KMS-11 (cell line): ENCODE results near the gene DNAH17.

Experiments
- H2AFZ ChIP-seq: fragments of 200-600 bp; sonication (generic); 2 replicates; pipeline ENCODE4 v1.6.1; 2016; ENCODE audit warnings: antibody characterized with exemption, mixed run types, low read depth
- H3K27ac ChIP-seq: fragments of 200-600 bp; sonication (generic); 2 replicates; pipeline ENCODE4 v1.6.1; 2016; ENCODE audit warnings: mild to moderate bottlenecking, mixed run types
- H3K27me3 ChIP-seq: fragments of 200-600 bp; sonication (generic); 2 replicates; pipeline ENCODE4 v1.6.1; 2017; ENCODE audit warnings: mild to moderate bottlenecking, low read depth, mixed run types, moderate library complexity; ENCODE audit not compliant: insufficient read depth
- H3K36me3 ChIP-seq: fragments of 200-600 bp; sonication (generic); 2 replicates; pipeline ENCODE4 v1.6.1; 2017; ENCODE audit warnings: mild to moderate bottlenecking, mixed run types; ENCODE audit not compliant: insufficient read depth
- H3K4me1 ChIP-seq: fragments of 200-600 bp; sonication (generic); 2 replicates; pipeline ENCODE4 v1.6.1; 2016; ENCODE audit warnings: mild to moderate bottlenecking, low read depth, mixed run types; ENCODE audit not compliant: poor library complexity, severe bottlenecking
- H3K4me2 ChIP-seq: fragments of 200-600 bp; sonication (generic); 2 replicates; pipeline ENCODE4 v1.7.0; 2016; ENCODE audit warnings: mild to moderate bottlenecking, mixed run types
- H3K4me3 ChIP-seq: fragments of 200-600 bp; sonication (generic); IDR thresholded peaks from 2 replicates; pipeline ENCODE4 v1.6.1; 2017; ENCODE audit warnings: low read depth, low read length, mixed read lengths; ENCODE audit not compliant: insufficient read depth
- H3K79me2 ChIP-seq: fragments of 200-600 bp; sonication (generic); 2 replicates; pipeline ENCODE4 v1.6.1; 2016; ENCODE audit warnings: low read depth, mixed run types; ENCODE audit not compliant: insufficient read depth
- H3K9ac ChIP-seq: fragments of 200-600 bp; sonication (generic); 2 replicates; pipeline ENCODE4 v1.6.1; 2016; ENCODE audit warnings: mild to moderate bottlenecking, mixed run types
- H4K20me1 ChIP-seq: fragments of 200-600 bp; sonication (generic); 2 replicates; pipeline ENCODE4 v1.6.1; 2016; ENCODE audit warnings: mild to moderate bottlenecking, mixed run types; ENCODE audit not compliant: insufficient read depth
- CTCF ChIP-seq: fragments of 200-600 bp; sonication (generic); conservative IDR thresholded peaks from 2 replicates; pipeline ENCODE4 v1.6.1; 2017; ENCODE audit warnings: low read depth, mild to moderate bottlenecking, antibody characterized with exemption, low read length, moderate library complexity, mixed read lengths

DNAH17 gene

DNA sequence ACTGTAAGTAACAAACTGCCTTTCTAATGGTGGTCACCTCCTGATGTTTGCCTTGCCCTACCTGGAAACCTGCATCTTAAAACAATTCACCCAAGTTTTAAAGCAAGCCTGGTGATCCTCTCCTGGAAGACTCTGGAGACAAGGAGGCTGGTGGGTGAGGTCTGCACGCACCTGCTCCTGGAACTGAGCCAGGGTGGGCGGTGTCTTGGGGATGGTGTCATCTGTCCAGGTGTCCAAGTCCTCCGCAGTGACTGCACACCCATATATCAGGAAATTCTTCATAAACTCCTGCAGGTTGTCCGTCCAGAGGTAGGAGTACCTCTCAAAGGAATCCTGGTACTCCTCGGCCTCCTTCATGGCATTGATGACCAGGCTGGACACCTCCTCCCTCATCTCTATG lies 44.9 kb downstream of the DNAH17 start:
- Histone ChIP-seq H3K27ac (no peak overlapping the region), H3K79me2 (no peaks in the 10 kb centered on the region), H3K27me3 (peaks cover 94% of the 10 kb centered on the region), H3K9ac (no peak overlapping the region), H3K4me2 (no peak overlapping the region), H3K36me3 (no peaks in the 10 kb centered on the region), H3K4me1 (no peaks in the 10 kb centered on the region), H4K20me1 (no peaks in the 10 kb centered on the region), H3K4me3 (no peak overlapping the region), H2AFZ (no peak overlapping the region)
- TF ChIP-seq CTCF, result no peak

DNA sequence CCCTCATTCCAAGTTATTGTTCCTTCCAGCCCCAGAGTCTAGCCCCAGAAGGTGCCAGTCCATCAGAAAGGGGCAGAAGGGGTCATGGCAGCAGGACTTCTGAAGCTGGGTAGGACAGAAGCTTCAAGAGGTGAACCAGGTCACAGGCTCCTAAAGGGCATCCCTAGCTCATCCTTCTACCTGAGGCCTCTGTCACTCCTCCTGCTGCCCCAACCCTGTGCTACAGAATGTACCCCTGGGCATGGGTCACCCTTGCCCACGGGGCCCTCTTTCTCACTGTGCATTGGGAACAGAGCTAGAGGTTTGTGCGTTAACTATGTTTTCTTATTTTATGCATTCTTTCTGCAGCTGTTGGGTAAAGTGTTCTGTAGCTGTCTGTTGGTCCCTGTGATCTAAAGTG lies 46.5 kb downstream of the DNAH17 start:
- Histone ChIP-seq H3K4me1 (no peaks in the 10 kb centered on the region), H2AFZ (no peak overlapping the region), H3K9ac (no peak overlapping the region), H3K27me3 (peaks cover 94% of the 10 kb centered on the region), H3K36me3 (no peaks in the 10 kb centered on the region), H3K4me2 (no peak overlapping the region), H3K4me3 (no peak overlapping the region), H3K27ac (no peak overlapping the region), H4K20me1 (no peaks in the 10 kb centered on the region), H3K79me2 (no peaks in the 10 kb centered on the region)
- no peak for TF ChIP-seq CTCF

DNA sequence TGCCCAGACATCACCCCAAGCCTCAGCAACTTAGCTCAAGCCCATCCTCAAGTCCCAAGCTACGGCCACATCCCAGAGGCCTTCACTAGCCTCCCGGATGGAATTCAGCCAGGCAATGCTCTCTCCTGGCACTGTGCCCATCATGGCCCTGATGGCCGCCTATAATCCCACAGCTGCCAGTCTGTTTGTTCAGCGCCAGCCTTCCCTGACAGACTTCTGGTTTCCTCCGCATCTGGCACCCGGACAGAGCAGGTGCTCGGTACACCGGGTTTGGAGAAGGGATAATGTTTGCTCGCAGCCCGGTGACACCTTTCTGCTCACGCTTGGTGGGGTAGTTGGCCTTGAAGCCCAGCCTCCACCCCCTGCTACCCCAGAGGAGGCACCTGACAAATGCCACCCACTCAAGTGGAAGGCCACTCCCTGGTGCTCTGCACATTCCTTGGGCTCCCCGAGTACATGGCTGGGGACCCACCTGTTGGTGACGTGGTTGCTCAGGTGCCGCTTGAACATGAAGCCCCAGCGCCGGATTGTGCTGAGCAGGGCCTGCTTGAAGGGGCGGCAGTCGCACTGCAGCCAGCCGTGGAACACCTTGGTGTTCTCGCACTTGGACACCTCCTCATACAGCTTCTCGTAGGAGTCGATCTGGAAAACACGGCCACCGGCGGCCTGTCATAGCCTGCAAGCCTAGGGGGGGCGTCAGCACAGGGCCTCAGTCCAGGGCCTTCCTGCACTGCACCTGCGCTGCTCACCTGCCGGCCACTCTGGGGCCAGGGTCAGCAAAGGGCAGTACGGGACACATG lies 47.1 kb downstream of the DNAH17 start:
- Histone ChIP-seq H2AFZ (no peak overlapping the region), H4K20me1 (no peaks in the 10 kb centered on the region), H3K9ac (no peak overlapping the region), H3K4me2 (no peak overlapping the region), H3K27ac (no peak overlapping the region), H3K79me2 (no peaks in the 10 kb centered on the region), H3K27me3 (peaks cover 94% of the 10 kb centered on the region), H3K36me3 (no peaks in the 10 kb centered on the region), H3K4me3 (no peak overlapping the region), H3K4me1 (no peaks in the 10 kb centered on the region)
- TF ChIP-seq CTCF, result no peak

DNA sequence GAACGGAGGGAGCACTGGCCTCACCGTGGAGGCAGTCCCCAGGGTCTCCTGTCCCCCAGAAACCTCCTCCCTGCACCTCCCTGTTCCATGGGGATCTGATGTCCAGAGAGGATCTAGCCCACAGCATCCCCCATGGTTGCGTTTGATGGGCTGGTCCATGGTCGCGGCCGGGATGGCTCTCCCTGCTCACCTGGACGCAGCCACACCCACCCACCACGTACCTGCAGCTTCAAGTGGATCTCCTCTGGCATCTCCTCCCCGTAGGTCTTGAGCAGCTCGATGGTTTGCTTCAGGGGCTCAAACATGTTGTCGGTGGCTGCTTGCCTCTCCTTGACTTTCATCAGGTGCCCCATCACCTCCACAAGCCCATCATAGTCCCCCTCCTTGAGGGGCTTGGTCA lies 47.9 kb downstream of the DNAH17 start:
- Histone ChIP-seq H4K20me1 (no peaks in the 10 kb centered on the region), H3K27me3 (peaks cover 94% of the 10 kb centered on the region), H3K36me3 (no peaks in the 10 kb centered on the region), H3K4me3 (no peak overlapping the region), H3K9ac (no peak overlapping the region), H3K4me2 (no peak overlapping the region), H3K27ac (no peak overlapping the region), H3K79me2 (no peaks in the 10 kb centered on the region), H2AFZ (no peak overlapping the region), H3K4me1 (no peaks in the 10 kb centered on the region)
- no peak for TF ChIP-seq CTCF
